ENCODE data around the gene DCAF5.

The DCAF5 gene

DNA sequence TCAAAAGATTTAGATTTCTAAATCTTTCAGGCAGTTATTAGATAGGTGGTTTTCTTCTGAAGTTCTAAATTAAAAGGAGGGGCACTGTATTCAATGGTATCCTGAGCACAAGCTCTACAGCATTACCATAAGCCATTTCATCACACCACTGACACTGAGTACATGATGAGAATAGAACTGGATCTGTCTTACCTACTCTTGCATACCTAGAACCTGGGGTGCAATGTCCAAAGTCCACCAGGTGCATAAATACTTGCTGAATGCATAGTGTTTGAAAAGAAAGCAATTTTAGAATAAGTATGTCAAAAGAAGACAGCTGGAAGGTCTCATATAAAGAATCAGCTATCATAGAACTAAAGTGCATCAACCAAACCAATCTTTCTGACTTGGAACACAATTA, 88.3 kb downstream of the DCAF5 start:
- no peak for DNase-seq

DNA sequence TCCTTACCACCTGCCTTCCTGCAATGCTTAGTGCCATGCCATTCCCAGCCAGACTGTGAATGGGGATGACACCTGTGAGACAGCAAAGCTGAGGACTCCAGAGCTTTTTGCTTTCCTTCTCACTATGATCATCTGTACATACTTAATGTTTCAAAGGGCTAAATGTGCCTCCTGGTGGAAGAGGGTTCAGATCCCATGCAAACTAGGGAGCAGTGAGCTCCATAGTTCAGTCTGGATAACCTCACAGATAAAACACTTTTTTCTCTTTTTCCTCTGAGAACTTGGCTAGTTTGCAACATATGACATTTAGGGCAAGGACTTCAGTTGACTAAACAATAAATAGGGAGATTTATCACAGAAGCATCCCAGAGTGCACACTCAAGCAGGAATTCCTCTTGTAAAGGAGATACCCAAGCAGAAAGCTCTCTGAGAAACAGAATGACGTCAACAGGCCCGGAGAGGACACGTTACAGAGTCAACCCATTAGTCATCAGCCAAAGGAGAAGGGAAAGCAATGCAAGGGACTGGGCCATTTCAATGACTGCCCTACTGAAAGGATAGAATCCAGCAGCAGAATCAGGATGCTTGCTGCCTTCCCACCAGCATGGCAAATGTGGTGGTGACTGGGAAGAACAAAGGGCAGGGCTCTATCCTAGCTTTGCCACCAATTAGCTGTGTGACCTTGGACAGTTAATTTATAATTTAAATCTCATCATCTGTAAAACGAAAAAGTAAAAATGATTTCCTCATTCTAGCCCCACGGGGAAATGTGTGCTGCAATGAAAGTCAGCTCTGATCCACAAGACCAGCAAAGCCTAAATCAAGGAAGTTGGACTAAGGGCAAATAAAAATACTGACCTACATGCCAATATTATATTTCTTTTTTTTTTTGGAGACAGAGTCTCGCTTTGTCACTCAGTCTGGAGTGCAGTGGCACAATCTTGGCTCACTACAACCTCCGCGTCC, 93.0 kb downstream of the DCAF5 start:
- DNase-seq = no peak

DNA sequence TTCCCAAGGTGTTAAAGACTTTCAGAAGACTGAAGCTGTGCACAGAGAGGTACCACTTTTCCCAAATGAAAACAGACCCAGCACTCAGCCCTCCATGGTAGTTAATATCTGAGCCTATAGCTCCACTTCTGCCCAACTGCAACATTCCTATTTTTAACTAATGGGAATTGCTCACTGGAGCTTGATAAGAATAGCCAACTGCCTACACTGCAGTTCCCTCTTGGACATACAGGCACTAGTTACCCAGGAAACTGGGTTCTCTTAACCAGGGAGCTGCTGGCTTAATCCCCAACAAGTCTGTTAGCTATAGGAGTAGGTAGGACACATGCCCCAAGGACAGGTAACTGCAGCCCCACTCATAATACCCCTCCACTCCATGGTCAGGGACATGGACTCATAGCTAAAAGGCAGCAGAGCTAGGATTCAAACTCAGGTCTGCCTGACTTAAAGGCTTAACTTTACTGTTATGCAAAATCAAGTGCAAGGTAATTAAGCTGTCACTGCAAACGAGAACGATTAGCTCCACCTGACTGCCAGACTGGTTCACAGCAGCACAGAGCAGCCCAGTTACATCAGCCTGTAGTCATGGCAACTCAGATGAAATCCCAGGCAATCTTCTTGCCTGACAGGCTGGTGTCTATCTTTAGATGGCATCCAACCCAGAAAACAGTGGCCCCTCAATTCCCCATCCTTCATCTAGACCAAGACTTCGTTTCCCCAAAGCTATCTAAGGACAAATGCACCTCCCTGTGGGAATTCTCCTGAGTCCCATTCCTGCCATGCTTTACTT, 96.7 kb downstream of the DCAF5 start:
- no peak for DNase-seq

DNA sequence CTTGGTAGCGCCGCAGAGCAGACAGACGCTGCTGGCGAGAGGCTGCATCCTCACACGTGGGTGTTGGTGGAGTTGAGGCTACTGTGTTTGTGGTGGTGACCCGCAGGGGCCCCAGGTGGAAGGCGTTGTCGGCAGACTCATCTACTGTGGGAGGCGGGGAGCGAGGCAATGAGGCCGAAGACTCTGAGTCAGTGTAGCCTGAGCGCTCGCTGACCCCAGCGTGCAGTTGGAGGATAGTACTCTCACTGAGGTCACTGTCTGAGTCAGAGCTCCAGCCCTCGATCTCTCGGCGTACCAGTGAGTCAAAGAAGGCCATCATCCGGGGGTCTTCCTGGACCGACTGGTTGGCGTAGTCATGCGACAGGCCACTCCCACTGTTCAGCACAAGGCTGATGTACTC, 97.8 kb downstream of the DCAF5 start:
- no peak for DNase-seq

DNA sequence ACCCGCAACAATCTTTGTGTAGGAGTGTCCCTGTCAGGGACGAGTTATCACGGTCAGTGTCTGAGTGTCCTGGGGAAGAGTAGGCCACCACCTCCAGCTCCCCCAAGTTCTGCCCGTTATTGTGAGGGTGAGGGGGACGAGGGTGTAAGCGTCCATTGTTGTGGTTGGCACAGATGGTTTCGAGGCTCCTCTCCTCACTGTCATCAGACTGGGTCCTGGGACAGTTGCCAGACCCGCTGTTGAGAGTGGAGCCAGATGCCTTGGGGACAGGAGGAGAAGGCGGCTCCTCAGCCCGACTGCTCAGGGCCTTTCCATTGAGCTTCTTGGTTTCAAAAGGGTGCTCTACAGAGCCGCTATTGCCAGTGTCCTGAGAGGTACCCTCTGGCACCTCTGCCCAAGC, 98.9 kb downstream of the DCAF5 start:
- DNase-seq = no peak

DNA sequence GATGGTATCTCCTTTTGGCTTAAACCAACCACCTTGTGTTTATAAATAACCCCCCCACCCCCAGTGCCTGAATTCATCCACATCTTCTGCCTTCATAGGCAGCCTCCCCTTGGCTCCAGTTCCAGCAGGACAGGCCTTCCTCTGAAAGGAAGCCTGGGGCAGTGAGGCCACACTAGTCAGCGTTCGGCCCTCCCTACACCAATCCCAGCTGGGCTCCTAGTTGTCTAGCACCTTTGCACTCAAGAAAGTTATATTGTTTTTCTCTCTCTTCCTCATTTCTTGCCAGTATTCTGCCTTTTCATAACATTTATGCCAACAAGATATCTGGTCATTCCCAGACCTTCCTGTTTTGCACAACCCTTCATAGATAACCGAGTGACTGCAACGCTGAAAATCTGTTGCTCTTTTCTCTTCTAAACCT, 100.7 kb downstream of the DCAF5 start:
- no peak for DNase-seq

DNA sequence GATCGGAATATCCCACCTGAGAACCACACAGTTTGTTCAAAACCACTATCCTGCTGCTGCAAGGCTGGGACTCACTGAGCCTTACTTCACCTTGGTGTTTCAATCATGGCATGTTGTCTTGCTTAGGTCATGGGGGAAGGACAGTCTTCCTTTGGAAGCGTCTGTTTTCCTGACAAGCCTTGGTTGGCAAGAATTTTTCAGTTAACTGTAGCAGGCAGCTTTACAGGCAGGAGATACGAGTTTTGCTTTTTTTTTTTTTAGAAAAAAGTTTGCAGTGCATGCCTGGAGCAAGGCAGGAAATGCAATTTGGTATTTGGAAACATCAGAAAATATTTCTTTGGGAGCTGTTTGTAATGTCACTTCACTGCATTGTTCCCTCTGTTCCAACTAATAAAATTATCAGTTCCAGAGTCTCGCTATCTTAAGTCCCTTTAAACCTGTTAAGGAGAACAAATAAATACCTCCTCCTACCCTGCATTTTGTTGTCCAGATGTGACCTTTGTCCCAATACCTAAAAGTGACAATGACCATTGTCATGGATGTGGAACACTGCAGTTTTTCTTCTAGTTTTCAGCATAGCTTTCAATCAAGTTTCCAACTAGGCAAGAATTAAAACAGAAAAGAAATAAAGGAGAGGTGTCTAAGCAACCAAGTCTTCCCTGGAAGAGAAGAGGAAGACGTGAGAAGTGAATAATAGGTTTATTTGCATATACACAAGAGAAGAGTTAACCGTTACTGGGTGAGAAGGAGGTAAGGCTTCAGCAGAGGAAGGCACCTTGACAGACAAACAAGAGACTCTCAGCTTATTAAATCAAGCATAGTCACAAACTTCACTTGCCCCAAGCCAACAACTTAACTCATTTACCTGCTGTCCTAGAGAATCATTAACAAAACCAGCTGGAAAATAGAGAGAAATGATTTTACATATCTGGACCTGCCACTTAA, 102.4 kb downstream of the DCAF5 start:
- no peak for DNase-seq

DNA sequence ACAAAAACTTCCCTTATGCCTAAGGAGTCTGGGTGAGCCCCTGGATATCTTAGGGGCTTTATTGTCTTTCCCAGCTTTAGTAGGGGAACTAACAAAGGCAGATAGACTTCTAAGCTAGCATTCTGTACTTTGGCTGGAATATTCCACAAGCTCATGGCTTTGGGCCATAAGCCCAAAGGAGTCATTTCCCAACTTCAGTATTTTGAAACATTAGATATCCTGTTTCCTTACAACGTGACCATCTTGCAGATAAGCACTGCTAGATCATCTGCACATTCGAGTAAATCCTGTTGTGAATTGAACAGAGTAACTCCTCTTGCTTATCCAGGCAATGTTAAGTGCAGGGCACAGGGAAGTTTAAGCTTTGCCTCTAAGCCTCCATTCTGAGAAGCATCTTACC, 103.2 kb downstream of the DCAF5 start:
- DNase-seq = no peak

DNA sequence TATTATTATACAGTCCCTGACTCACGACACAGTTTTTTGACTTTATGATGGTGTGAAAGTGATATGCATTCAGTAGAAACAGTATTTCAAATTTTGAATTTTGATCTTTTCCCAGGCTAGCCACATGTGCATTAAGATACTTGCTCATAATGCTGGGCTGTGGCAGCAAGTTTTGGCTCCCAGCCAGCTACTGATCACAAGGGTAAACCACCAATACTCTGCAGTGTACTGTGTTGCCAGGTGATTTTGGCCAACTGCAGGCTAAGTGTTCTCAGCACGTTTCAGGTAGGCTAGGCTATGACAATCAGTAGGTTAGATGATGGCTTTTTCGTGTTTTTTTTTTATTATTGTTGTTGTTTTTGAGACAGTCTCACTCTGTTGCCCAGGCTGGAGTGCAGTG, 104.5 kb downstream of the DCAF5 start:
- no peak for DNase-seq

DNA sequence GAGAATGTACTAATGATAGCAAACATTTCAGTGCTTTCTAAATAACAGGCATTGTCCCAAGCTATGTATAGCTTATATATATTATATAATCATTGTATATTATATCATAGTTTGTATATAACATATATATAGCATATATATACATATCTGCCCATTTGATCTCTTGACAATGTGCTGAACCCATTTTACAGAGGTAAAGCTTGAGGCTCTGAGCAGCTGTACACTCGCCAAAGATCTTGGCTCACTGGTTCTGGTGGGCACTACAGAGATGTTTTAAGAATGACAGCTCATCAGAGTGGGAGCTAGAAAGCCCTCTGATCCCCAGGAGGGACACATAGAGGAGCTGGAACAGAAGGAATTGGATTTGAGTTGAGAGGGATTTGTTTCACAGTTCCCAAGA, 105.7 kb downstream of the DCAF5 start:
- DNase-seq = no peak

DNA sequence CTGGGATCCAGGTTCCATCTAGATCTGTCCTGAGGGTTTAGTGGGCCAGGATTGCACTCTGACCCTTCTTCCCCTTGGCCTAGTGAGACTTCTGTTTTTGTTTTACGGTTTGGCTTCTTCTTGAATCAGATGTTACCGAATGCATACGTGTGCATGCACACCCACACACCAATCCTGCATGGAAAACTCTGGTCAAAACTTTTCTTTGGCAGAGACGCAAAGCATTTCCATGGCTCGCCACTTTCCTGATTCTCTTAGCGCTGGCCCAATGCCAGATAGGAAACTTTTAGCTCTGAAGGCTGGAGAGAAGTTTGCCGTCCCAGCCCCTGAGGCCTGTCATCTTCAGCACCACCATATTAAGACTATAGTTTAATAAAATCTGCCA, 106.5 kb downstream of the DCAF5 start:
- DNase-seq = no peak

DNA sequence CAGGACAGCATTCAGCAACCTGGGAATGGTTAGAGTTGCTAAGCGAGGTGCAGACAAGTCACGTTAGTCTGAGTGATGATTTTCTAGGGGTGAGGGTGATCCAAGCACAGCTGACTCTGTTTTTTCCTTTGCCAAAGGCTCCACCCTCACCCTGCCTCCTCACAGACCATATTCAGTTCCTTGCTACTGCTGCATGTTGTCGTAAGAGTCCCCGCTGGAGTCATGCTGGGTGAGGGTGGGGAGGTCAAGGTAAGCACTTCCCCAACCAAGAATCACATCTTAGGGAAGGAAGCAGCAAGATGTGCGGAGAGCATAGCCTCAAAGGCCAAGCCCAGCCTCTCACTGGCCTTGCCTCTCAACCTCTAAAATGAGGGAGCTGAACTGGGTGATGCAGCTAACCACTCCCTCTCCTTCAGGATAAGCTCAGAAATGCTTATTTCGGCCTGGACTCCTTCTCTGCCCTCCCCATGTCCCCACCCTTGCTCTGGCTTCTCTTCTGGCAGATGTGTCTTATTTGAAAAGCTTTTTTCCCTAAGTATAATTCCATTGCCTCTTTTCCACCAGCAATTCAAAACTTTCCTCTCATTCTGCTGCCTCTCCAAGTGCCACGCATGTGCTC, 107.0 kb downstream of the DCAF5 start:
- DNase-seq = no peak

DNA sequence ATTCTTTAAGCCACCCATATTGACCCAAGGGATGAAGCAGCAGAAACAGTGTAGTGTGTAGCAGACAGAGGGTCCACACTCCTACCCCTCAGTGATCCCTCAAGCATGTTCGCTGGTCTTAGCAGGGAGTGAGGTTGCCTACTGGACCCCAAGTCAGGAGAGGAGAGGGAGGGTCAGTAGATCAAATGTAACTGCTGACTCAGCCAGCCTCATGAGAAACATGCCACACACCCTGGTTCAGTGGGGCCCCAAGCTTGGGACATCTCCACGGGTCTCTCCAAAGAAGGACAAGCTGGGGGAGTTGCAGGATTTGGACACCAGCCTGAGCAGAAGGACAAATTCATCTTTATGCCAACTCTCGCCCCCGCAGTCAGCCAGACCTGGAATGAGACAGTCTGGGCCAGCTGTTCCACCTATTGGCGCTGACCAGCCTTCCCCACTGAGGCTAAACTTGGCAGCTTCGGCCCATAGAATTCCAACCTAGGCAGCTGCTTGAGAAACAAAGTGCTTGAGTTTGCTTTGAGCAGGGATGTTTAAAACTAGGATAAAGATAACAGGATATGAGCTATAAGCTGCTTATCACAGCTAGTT, 107.9 kb downstream of the DCAF5 start:
- no peak for DNase-seq

DNA sequence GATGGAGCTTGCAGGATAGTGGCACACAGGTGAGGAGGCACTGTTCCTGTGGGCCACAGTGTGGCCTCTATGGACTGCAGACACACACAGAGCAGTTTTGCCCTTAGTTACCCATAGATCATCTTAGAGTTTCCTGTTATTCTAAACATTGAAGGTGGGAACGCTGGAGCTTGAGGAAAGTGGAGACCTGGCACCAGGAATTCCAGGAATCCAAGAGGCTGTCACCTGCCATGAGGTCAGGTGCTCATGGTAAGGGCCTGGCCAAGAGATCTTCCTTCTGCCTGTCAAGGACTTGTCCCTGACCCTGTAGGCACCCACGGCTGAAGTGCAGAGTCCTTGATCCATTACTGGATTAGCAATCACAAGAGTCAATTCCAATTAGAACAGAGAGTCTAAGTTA, 108.6 kb downstream of the DCAF5 start:
- no peak for DNase-seq

DNA sequence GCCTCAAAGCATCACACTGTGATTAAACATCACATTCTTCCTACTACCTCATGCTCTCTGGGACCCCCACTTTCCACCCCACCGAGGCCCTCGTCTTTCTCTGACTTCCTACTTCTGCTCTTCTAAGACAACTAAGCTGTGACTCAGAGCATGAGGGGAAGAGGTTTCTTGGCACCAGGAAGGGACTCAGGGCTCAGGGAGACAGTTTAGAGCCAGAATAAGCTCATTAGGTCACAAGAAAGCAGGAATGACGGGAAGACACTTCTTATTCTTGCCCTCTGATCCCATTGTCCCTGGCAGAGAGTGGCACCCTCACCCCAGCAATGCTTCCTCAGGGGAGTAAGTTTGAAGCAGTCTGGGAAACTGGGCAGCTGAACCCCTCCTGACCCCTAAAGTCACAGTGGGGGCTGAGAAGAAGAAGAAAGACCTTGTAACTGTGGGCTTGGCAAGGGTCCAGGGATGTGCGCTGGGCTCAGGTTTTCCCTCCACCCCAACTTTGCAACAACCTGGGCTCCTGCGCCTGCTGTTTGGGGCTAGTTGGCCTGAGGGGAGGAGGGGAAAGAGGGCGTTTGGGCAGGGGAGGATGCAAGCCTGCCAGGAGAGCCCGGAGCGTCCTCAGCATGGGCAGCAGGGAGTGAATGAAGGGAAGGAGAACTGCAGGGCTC, 109.2 kb downstream of the DCAF5 start:
- no peak for DNase-seq

DNA sequence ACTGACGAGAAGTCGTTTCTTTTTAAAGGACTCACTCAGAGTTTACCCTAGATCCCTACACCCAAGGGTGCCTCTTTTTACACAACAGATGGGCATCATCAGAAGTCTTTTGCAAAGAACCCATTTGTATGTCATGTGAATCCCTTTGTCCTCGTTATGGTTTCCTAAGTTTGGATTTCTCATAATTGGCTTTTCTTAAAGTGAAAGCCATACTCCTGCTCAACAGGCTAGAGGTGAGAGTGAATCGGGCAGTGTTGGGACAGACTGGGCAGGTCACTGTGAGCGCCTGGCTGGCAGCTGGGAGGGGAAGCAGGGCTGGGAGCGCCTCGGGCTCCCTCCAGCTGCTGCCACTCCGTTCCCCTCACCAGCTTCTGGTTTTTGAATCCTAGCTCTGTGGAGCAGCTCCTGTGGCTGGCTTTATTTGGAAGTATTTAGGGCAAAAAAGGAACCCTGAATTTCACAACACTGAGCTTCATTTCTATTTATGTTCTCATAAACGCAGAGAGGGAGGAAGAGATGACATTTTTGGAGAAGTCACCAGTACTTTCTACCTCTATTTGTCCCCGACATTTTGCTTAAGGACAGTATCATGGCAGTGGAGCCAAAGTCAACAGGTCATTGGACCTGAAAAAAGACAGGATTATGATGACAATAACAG, 110.0 kb downstream of the DCAF5 start:
- no peak for DNase-seq

DNA sequence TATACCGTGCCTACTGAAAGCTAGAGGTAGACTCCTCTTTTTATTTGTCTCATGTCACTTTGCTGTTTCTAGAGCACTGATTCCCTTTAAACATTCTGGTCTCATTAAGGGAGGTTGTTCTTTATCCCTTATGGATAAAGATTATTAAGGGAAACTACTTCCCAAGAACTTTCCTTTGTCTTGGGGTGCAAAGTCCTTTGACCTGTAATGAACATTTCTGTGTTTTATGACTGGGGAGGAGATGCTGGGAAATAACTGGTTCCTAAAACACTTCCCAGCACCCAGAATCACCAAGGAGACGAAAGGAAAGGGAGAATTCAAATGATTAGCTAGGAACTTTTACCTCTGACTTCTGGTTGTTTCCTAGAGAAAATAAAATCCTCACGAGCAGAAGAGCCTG, 110.6 kb downstream of the DCAF5 start:
- no peak for DNase-seq

DNA sequence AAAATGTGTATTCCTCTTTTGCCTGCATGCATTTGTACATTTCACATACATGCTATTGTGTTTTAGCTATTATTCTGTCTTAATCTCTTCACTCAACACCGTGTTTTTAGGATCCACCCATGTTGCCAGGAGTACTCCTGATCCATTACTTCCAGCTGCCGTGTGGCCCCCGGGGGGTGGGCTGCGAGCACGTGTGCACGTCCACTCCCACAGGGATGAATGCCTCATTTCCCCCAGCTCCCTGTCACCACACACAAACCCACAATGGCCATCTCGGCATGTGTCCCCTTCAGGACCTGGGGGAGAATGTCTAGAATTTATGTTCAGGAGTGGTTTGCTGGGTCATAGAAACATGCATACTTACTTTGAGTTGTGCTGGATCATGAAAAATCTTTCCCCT, 111.1 kb downstream of the DCAF5 start:
- no peak for DNase-seq

DNA sequence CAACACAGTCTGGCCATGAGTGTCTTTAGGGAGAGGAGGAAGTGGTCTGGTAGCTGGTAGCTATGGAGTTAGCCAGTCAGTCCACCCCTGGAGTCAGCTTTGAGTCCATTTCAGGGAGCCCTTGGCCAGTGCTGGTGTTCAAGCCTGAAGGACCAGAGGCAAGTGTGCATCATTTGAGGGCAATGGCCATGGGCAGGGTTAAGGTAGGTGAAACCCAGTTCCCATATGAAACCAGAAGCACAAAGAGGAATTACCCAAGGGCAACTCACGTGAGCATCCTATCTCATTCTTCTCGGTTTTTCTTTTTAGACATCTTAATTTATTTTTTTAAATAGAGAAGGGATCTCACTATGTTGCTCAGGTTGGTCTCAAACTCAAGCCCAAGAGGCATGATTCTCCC, 112.6 kb downstream of the DCAF5 start:
- DNase-seq = no peak

DNA sequence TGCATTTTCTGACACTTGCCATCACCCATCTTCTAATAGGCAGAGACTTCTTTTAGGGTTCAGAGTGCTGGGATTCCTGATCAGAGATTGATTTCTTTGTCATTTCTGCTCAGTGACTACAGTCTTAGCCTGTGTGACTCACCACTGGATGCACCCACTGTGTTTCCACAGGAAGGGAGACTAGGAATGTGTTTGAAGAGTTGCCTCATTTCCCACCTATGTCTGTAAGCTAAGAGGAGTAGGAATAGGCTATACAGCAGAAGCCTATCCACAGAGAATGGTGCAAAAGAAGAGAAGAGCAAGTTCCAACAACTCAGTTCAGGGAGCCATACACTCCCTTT, 113.7 kb downstream of the DCAF5 start:
- DNase-seq = no peak
